Right hindlimb (tissue), 1 donor: ENCODE measurements around the gene SEC11A.
"Not testable (repeated sequence)": the region's sequence is repeated elsewhere in the genome, so short reads cannot be mapped to it uniquely, and the experiment has no call there.

Experiments used
- DNase-seq: peaks from one replicate; pipeline ENCODE4 v3.0.0-alpha.2; 2018

The SEC11A gene

GRCh38 chr15:84669726-84670125 is 46.2 kb downstream of the SEC11A start:
- DNase-seq: no peak

DNA sequence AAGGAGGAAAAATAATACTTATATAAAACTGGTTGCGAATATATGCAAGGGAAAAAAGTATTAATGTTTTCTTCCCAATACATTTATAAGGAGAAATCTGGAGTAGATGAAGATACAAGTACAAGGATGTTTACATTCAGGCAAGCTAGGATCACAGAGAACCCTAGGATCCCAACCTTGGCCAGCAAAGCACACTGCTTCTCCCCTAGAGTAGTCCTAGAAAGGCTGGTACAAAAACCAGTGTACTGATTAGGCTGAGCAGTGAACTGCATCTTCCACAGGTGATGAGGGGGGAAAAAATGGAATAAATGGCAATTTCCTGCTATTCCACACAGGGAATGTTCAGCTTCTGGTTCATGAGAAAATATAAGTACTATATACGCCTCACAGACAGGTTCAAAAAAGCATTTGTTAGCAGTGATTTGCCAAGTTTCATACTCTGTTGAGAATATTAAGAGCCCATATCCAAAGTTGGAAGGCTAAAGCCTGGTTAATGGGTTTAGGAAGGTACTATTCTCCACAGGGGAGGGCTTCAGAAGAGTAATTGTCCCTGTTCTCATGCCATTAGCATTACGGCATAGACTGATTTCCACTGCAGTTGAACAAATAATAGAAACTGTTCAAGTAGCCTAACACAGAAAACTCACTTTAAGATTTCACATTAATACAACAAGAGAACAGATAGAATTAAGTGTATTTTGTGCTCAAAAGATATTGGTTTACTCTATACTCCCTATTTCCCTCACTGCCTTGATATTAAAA is 47.5 kb downstream of the SEC11A start:
- no peak for DNase-seq

DNA sequence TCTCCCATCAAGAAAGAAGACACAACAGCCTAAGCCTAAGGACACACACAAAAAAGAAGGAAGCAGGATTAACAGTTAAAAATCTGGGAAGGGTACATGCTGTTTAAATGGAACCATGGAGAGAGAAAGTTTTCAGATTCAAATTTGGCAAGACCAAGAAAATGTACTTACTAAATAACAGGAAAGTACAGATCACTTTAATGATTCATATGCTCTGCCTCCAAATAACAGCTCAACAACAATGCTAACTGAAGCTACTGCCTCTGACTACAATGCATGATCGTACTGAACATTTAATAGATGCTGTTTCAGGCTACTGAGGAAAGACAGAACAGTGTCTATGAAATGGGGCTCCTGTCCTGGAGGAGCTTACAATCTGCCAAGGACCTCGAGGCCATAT is 49.6 kb downstream of the SEC11A start:
- no peak for DNase-seq

DNA sequence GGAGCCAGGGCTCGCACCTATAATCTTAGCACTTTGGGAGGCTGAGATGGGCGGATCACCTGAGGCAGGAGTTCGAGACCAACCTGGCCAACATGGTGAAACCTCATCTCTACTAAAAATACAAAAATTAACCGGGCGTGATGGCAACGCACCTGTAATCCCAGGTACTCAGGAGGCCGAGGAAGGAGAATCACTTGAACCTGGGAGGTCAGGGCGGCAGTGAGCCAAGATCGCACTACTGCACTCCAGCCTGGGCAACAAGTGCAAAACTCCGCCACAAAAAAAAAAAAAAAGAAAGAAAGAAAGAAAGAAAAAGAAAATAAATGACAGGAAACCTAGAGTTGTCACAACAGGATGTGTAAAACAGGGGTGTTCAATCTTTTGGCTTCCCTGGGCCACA is 54.9 kb downstream of the SEC11A start:
- DNase-seq: no peak

DNA sequence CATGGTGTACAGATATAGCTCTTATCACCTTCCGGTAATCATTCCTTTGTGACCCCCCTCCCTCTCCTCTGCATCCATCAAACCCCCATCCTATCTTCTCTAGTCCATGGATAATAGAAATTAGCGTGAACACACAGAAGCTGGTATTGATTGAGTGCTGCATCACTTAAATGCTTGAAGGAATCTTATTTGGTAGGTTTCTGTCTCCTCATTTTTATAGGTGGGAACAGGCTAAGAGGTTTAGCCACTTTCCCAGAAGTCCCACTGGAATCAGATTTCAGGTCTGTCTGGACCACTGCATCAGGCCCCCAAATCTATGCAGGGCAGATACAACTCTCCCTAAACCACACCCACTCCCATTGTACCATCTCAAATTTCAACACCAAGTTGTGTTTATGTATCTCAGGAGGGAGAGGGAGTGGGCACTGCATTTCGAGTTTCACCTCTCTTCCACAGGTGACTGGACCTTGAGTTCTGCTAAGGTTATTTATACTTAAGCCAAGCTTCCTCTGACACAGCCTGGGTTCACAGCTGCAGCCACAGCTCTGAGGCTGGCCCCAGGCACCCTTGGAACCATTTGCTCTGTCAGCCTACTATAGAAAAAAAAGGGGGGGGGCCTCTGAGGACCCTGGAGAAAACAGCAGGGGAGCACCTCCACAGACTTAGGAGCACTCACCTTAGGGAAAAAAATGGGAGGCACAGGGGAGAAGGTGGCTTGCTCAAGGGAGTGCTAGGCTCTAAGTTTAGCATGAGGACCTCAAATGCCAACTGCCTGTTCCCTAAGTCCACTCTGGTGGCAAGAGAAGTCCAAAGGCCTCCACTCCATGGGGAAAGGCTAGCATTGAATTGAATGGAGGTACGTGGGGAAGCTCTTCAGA is 55.8 kb downstream of the SEC11A start:
- DNase-seq: no peak

DNA sequence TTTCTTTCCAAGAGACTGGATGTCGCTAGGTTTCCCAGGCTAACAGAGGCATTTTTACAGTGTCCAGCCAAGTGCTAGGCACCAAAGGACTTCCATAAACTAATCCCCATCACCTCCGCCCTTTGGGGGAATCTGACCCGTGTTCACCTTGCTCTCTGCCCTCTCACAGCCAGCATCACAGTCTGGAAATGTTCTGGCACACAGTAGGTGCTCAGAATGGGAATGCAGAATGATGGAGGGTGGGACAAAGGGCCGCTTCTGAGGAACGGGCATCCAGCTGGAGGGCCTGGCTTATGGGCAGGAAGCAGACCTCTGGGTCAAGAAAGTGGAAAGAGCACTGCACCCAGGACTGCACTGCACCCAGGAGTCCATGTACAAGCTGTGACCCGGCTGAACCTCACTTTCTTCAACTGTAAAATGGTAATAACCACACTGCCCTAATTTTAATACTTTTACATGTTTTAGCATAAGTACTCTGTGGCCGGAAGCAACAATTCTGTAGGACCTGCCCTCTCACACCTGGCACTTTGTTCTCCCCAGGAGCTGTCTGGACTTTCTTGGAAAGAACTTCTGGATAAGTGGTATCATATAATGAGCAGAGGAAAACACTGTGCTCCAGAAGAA is 57.0 kb downstream of the SEC11A start:
- no peak for DNase-seq

DNA sequence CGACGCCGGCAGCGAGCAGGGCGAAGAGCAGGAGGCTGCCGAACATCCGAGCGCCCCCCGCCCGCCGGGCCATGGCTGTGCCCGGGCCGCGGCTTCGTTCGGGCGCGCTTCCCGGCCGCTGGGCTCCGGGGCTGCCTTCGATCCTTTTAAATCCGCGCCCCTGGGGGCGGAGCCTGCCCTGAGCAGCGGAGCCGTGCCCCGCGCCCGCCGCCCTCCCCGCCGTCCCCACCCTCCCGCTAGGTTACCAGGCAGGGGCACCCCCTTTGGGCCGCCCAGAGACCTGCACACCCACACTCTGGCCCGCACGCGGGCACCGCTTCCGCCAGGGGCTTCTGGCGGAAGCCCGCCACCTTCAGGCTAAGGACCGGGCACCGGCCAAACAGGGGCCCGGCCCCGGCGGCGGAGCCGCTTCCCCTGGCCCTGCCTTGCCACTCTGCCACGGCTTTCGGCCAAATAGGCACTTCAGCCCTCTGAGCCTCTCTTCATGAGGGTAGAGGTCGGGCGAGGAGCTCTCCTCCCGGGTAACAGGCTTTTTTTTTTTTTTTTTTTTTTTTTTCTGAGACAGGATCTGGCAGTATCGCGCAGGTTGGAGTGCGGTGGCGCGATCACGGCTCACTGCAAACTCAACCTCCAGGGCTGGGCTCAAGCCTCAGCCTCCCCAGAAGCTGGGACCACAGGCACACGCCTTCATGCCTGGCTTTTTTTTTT is 57.7 kb downstream of the SEC11A start, which contains the start of gene NMB:
Gene NMB (minus strand): TSS at position 120 of the 708 bp plus-strand sequence. CDS start 47 bp downstream, at position 73.
- peak; percentile 84 for DNase-seq

- no peak for DNase-seq
These were observed 58.2 kb downstream of the SEC11A start for GRCh38 chr15:84657748-84658079.

DNA sequence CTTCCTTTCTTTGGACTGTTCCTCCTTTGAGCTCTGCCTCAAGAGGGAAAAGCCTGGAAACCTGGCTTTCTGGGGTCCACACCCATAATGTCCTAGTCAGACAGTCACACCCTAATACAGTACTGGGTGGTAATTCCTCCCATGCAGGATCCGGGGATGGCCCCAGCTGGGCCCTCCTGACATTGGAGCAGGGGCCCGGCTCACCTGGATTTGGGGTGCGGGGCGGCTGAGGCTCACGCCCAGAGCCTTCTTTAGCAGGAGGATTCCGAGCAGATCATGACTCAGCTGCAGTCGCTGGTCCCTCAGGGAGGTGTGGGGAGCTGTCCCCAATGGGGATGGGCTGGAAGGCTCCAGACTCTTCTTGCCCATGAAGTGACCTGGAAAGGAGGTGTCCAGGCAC is 59.0 kb downstream of the SEC11A start:
- no peak for DNase-seq

DNA sequence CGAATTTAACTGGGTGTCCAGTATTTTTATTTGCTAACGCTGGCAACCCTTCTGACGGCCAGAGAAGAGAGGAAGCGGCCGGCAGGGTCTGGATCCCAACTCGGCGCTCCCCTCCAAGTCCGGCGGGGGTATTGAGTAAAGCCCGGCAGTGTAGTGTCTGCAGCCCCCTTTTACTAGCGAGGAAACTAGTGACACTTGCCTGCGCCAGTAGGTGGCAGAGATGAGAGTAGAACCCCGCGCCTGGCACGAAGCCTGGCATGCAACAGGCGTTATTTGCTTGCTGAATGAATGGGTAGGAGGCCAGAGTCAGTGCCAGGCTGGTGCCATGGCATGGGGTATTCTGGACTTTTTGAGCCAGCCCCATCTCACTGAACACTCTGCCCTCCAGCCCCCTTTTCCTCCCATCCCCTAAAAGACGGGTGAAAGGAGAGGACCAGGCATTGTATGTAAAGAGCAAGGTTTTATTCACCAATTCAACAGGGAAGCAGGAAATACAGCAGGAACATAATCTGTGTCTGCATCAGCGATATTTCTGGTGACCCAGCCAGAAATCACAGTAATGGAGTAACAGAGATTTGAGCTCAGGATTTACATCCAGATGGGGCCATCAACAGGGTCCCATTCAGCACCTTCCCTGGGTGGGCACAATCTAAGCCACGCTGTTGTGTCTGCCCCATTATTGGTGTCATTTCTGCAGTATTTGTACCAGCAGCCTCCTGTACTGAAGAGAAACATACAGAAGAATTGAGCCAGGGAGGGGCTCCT is 61.1 kb downstream of the SEC11A start:
- DNase-seq: peak; percentile 81

- DNase-seq: peak; percentile 99
These were observed 61.8 kb downstream of the SEC11A start, which contains the start of gene WDR73 for GRCh38 chr15:84653910-84654688. Gene WDR73 (minus strand): TSS chr15:84654283. CDS start chr15:84654274, 9 bp downstream.

DNA sequence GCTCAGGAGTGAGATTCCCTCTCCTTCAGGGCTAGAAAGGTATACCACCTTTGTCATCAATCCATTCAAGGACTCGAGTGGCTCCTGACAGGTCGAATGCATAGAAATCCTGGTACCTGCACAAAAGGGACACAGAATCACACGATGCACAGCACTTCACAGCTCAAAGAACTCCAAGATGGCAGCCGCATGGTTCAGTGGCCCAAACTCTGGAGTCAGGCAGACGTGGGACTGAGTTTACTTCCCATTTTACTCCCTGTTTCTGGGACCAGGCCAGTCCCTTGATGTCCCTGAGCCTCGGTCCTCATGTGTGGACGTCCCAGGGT is 62.4 kb downstream of the SEC11A start:
- no peak for DNase-seq

- no peak for DNase-seq
These were observed 66.2 kb downstream of the SEC11A start for GRCh38 chr15:84649706-84650105.

DNA sequence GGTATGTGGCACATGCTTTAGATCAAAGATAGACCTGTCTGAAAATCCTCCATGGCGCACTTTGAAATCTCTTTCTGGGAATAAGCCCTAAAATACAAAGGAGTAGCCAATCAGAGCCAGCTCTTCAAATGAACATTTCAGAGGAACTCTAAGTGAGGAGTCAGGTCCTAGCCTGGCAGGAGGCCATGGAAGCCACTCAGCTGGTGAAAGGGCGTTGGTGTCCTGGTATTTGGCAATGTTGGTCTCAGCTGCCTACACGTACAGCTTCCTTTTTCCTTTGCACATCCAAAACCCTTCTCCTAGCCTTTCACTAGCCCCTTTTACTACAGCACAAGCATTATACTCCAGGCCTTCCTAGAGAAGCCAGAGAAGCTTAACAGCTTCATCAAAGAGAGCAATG is 67.4 kb downstream of the SEC11A start:
- DNase-seq: no peak

GRCh38 chr15:84647726-84648125 is 68.2 kb downstream of the SEC11A start:
- DNase-seq: no peak

DNA sequence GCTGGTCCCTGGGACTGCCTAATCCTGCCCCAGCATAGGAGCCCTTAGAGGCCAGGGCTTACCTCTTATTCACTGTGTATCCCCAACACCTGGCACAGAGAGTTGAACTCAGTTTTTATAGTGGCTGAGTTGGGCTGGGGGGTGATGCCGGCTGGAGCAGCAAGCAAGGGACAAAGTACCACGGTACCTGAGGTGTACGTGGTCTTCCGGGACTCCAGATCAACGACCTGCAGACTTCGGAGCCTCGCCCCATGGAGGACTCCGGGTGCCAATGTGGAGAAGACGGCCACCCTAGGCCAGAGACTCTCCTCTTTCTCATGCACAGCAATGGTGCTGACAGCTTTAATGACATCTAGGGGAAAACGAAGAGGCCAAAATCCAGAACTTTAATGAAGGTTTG is 69.9 kb downstream of the SEC11A start:
- DNase-seq: no peak

GRCh38 chr15:84645496-84645895 is 70.4 kb downstream of the SEC11A start:
- DNase-seq: no peak

DNA sequence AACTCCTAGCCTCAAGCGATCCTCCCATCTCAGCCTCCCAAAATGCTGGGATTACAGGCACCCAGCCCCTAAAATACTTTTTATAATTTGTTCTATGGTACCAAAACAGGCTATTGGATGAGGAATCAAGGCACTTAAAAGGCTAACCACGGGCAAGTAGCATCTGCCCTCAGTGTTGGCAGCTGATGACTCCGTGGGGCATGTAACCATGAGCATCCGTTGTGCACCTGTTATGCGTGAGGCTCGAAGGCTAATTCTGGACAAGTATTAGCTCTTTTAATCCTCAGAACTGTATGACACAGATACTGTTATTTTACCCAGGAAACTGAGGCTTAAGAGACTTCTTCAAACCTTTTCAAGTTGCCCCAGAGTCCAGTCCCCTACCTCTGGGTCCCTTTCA is 72.1 kb downstream of the SEC11A start:
- DNase-seq: no peak

DNA sequence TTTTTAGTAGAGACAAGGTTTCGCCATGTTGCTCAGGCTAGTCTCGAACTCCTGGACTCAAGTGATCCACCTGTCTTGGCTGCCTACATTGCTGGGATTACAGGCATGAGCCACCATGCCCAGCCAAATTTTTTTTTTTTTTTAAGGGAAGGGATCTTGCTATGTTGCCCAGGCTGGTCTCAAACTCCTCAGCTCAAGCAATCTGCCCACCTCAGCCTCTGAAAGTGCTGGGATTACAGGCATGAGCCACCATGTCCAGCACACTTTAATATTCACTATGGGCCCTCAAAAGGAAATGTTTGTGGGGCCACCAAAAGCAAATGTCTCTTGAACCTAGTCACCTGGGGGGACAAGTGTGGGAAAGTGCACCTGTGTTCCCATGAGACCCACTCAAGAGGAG is 73.3 kb downstream of the SEC11A start:
- not testable (repeated sequence) for DNase-seq

GRCh38 chr15:84641871-84642270 is 74.1 kb downstream of the SEC11A start:
- not testable (repeated sequence) for DNase-seq

GRCh38 chr15:84638103-84638502 is 77.8 kb downstream of the SEC11A start:
- DNase-seq: no peak
